Hepatocyte (in vitro differentiated cells): Measurements from ENCODE around the gene COQ8B. TPM values are rescaled to one million over a fixed set of nuclear protein-coding genes. Genes with fewer than 3 reads are reported as not detected.

ENCODE experiments used
- DNase-seq: peaks from one replicate; pipeline ENCODE4 v3.0.0-alpha.2; 2016; ENCODE audit warnings: low spot score
- H2AFZ ChIP-seq: fragments of 200-600 bp; sonication (generic); 2 replicates; pipeline ENCODE4 v1.6.0; 2016; ENCODE audit warnings: antibody characterized with exemption, mild to moderate bottlenecking
- H3K27ac ChIP-seq: fragments of 200-600 bp; sonication (generic); 2 replicates; pipeline ENCODE4 v1.5.1; 2016; ENCODE audit warnings: mild to moderate bottlenecking
- H3K27me3 ChIP-seq: fragments of 200-600 bp; sonication (generic); 2 replicates; pipeline ENCODE4 v1.6.1; 2016
- H3K36me3 ChIP-seq: fragments of 200-600 bp; sonication (generic); replicated peaks from 2 replicates; pipeline ENCODE4 v1.5.1; 2016; ENCODE audit warnings: low read depth; ENCODE audit not compliant: insufficient read depth
- H3K4me1 ChIP-seq: fragments of 200-600 bp; sonication (generic); 2 replicates; pipeline ENCODE4 v1.5.1; 2016; ENCODE audit warnings: mild to moderate bottlenecking, moderate library complexity; ENCODE audit not compliant: insufficient read depth
- H3K4me2 ChIP-seq: fragments of 200-600 bp; sonication (generic); 2 replicates; pipeline ENCODE4 v1.6.0; 2016
- H3K4me3 ChIP-seq: fragments of 200-600 bp; sonication (generic); 2 replicates; pipeline ENCODE4 v1.5.1; 2016; ENCODE audit warnings: mild to moderate bottlenecking
- H3K79me2 ChIP-seq: fragments of 200-600 bp; sonication (generic); 2 replicates; pipeline ENCODE4 v1.6.0; 2017; ENCODE audit warnings: mild to moderate bottlenecking
- H3K9me2 ChIP-seq: fragments of 200-600 bp; sonication (generic); replicated peaks from 2 replicates; pipeline ENCODE4 v1.6.0; 2017; ENCODE audit warnings: mild to moderate bottlenecking; ENCODE audit not compliant: insufficient read depth
- H3K9me3 ChIP-seq: fragments of 200-600 bp; sonication (generic); 2 replicates; pipeline ENCODE4 v1.5.1; 2016; ENCODE audit warnings: low read depth, mild to moderate bottlenecking
- H4K20me1 ChIP-seq: fragments of 200-600 bp; sonication (generic); 2 replicates; pipeline ENCODE4 v1.6.0; 2016; ENCODE audit warnings: mild to moderate bottlenecking; ENCODE audit not compliant: insufficient read depth, poor library complexity, severe bottlenecking
- CTCF ChIP-seq: fragments of 200-600 bp; sonication (generic); IDR thresholded peaks from 2 replicates; pipeline ENCODE4 v1.5.1; 2016; ENCODE audit warnings: antibody characterized with exemption, mild to moderate bottlenecking; ENCODE audit not compliant: poor library complexity
- EZH2 ChIP-seq: fragments of 200-600 bp; sonication (generic); IDR thresholded peaks from 2 replicates; pipeline ENCODE4 v1.6.1; 2016; ENCODE audit warnings: antibody characterized with exemption, mild to moderate bottlenecking, borderline replicate concordance
- EZH2phosphoT487 ChIP-seq: fragments of 200-600 bp; sonication (generic); IDR thresholded peaks from one replicate; pipeline ENCODE4 v1.6.1; 2018; ENCODE audit warnings: antibody characterized with exemption, mild to moderate bottlenecking, low read depth, moderate library complexity; ENCODE audit not compliant: unreplicated experiment, severe bottlenecking
- WGBS: methylation state at CpG from one replicate; pipeline ENCODE4 v1.1.6; 2016; ENCODE audit warnings: low lambda C conversion rate; ENCODE audit errors: missing lambda C conversion rate; 5-methylcytosine and 5-hydroxymethylcytosine counted together
- polyA plus RNA-seq: library from polyadenylated mRNA; unstranded; fragments of >200 nt; fragmentation: Nextera tagmentation; extraction: Ambion mirVana; gene quantifications from 2 replicates; pipeline ENCODE4 v1.2.1, GENCODE V29; 2016
- total RNA-seq: library from RNA; depleted of rRNA; stranded (reverse); fragments of >200 nt; gene quantifications from 2 replicates; pipeline ENCODE4 v1.2.3, GENCODE V29; 2014

Gene COQ8B
- total and polyA plus RNA-seq, 2 experiments from 2014 or later, result 40.2 to 49.2 TPM

- H3K9me2 ChIP-seq, result no peaks in the 10 kb centered on the region
- 90% methylated on average over 4 of the region's 4 CpGs for WGBS
- no peak for TF ChIP-seq EZH2
- TF ChIP-seq EZH2phosphoT487, result no peak
- no peak for TF ChIP-seq CTCF
- no peaks in the 10 kb centered on the region for H3K27me3 ChIP-seq
- no peak for DNase-seq
- H3K27ac ChIP-seq, result no peak overlapping the region
- peaks cover 78% of the 10 kb centered on the region for H3K79me2 ChIP-seq
- no peak overlapping the region for H3K4me3 ChIP-seq
- no peaks in the 10 kb centered on the region for H3K9me3 ChIP-seq
- H3K36me3 ChIP-seq, result peaks cover 4% of the 10 kb centered on the region
- H3K4me2 ChIP-seq, result no peak overlapping the region
- no peak overlapping the region for H2AFZ ChIP-seq
- H3K4me1 ChIP-seq, result peaks cover 7% of the 10 kb centered on the region
- peaks cover 50% of the 10 kb centered on the region for H4K20me1 ChIP-seq
Observed at GRCh38 chr19:40726279-40726678, 9.6 kb upstream of the COQ8B start.

DNA sequence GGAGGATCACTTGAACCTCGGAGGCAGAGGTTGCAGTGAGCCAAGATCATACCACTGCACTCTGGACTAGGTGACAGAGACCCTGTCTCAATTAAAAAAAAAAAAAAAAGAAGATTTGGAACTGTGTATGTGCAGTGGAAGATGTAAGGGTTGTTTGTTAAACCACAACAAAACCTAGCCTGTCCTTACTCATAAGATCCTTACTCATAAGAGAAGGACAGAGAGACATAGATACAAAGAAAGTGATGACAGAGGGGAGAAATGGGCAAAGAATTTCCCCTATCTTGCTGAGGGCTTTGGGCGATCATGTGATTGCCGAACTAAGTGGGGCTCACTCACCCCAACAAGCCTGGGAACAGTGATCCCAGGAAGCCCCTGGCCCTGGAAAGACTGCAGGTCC is 8.2 kb upstream of the COQ8B start:
- Histone ChIP-seq H3K79me2 (peaks cover 92% of the 10 kb centered on the region), H4K20me1 (peaks cover 63% of the 10 kb centered on the region)

DNA sequence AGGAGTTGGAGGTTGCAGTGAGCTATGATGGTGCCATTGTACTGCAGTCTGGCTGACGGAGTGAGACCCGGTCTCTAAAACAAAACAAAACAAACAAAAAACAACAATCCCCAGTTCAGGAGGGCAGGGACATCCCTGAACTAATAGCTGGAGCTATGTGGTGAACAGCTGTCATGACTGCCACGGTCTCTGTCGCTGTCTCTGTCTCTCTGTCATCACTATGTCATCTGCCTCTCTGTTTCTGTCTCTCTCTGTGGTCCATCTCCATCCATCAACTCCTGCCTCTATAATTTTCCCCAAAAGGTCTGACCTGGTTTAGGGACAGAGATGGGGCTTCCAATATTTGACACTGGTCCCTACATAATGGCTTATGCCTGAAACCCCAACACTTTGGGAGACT is 7.6 kb upstream of the COQ8B start:
- Histone ChIP-seq H3K9me2 (no peaks in the 10 kb centered on the region), H3K4me3 (no peak overlapping the region), H4K20me1 (peaks cover 68% of the 10 kb centered on the region), H3K36me3 (peaks cover 4% of the 10 kb centered on the region), H3K4me2 (no peak overlapping the region), H3K27ac (no peak overlapping the region), H3K4me1 (peaks cover 21% of the 10 kb centered on the region), H3K9me3 (no peaks in the 10 kb centered on the region), H2AFZ (no peak overlapping the region), H3K79me2 (peaks cover 97% of the 10 kb centered on the region), H3K27me3 (no peaks in the 10 kb centered on the region)
- WGBS, result 99% methylated on average over 4 of the region's 4 CpGs
- DNase-seq, result no peak
- no peak for TF ChIP-seq EZH2
- TF ChIP-seq EZH2phosphoT487, result no peak
- no peak for TF ChIP-seq CTCF

More for the DNA sequence above, 8.2 kb upstream of the COQ8B start:
- no peak for TF ChIP-seq CTCF
- TF ChIP-seq EZH2, result no peak
- no peak for TF ChIP-seq EZH2phosphoT487
- 87% methylated on average over 3 of the region's 3 CpGs for WGBS
- Histone ChIP-seq H3K9me3 (no peaks in the 10 kb centered on the region), H3K27ac (no peak overlapping the region), H2AFZ (no peak overlapping the region), H3K4me3 (no peak overlapping the region), H3K27me3 (no peaks in the 10 kb centered on the region), H3K36me3 (peaks cover 4% of the 10 kb centered on the region), H3K4me2 (no peak overlapping the region), H3K9me2 (no peaks in the 10 kb centered on the region), H3K4me1 (peaks cover 17% of the 10 kb centered on the region)
- DNase-seq, result no peak

DNA sequence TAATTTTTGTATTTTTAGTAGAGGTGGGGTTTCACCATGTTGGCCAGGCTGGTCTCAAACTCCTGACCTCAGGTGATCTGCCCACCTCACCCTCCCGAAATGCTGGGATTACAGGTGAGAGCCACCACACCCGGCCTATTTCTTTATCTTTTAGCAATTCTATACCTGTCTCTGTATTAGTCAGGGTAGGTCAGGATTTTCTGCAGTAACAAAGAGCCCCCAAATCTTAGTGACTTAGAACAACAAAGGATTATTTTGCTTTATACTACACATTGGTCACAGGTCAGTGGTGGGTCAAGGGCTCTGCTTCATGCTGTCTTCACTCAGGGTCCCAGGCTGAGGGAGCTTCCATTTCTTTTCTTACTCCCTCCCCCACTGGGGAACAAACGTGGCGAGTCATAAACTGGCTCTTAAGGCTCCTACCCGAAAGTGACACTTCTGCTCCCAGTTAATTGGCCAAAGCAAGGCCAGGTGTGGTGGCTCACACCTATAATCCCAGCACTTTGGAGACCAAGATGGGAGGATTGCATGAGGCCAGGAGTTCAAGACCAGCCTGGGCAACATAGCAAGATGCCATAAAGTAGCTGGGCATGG is 7.1 kb upstream of the COQ8B start:
- Histone ChIP-seq H3K79me2 (peaks cover 98% of the 10 kb centered on the region), H4K20me1 (peaks cover 69% of the 10 kb centered on the region), H3K27ac (no peak overlapping the region), H3K9me3 (no peaks in the 10 kb centered on the region), H3K36me3 (peaks cover 4% of the 10 kb centered on the region), H3K4me2 (no peak overlapping the region), H3K9me2 (no peaks in the 10 kb centered on the region), H3K4me1 (peaks cover 21% of the 10 kb centered on the region), H3K27me3 (no peaks in the 10 kb centered on the region), H2AFZ (no peak overlapping the region), H3K4me3 (no peak overlapping the region)
- DNase-seq, result no peak
- TF ChIP-seq CTCF (no peak), EZH2 (no peak), EZH2phosphoT487 (no peak)
- 93% methylated on average over 5 of the region's 5 CpGs for WGBS
